ENCODE data around the gene MBTD1.

DNA sequence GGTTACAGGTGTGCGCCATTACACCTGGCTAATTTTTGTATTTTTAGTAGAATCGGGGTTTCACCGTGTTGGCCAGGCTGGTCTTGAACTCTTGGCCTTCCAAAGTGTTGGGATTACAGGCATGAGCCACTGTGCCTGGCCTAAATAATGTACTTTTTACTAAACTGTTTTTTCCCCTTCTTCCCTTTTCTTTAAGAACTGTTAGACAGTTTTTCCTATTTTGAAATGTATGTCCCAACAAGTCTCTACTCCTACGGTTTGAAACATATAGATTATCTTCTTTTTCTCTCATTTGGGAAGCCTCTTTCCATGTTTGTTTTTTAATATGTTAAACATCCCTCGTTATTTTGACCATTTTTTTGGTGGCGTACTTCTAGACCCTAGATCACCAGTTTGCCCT is 10.1 kb upstream of the MBTD1 start:
- no peak for TF ChIP-seq EZH2 (IDR thresholded peaks at IDR 0.05; ENCODE audit: insufficient read depth, poor library complexity, severe bottlenecking)
- TF ChIP-seq EZH2phosphoT487 (IDR thresholded peaks at IDR 0.05; ENCODE audit: insufficient read depth, low read depth), result no peak
